CD14-positive monocyte (primary cell): ENCODE results near the gene URAD. TPM values are rescaled to one million over a fixed set of nuclear protein-coding genes. Genes with fewer than 3 reads are reported as not detected.
A peak's percentile ranks its signal among the peaks of the same experiment; 100 is the strongest.

Experiments
- DNase-seq, 3 donors: peaks; one replicate each; pipeline ENCODE4 v3.0.0-alpha.2; 2011 to 2022
- H2AFZ ChIP-seq: 2 replicates; pipeline ENCODE4 v1.6.0; 2012; ENCODE audit warnings: mild to moderate bottlenecking, low read depth, low read length, inconsistent platforms; ENCODE audit not compliant: insufficient read depth, poor library complexity, severe bottlenecking
- H3K27ac ChIP-seq, 2 donors: 1 replicate in 1 of 2; 2 replicates in 1 of 2; pipeline ENCODE4 v1.5.1; 2012 to 2013; ENCODE audit warnings: low read length in 2 of 2, control low read depth in 1 of 2, inconsistent platforms in 1 of 2, low read depth in 1 of 2, mild to moderate bottlenecking in 1 of 2
- H3K27me3 ChIP-seq, 2 donors: one replicate each; pipeline versions ENCODE4 v1.6.0 to v1.6.1; 2011 to 2013; ENCODE audit warnings: low read length in 2 of 2; ENCODE audit not compliant: control insufficient read depth in 2 of 2, insufficient read depth in 2 of 2
- H3K36me3 ChIP-seq, 2 donors: replicated peaks in 1 of 2; 1 replicate in 1 of 2; 2 replicates in 1 of 2; pipeline versions ENCODE4 v1.5.1 to v1.6.1; 2012 to 2013; ENCODE audit warnings: low read length in 2 of 2, control low read depth in 1 of 2, inconsistent platforms in 1 of 2, mild to moderate bottlenecking in 1 of 2; ENCODE audit not compliant: insufficient read depth in 2 of 2, control insufficient read depth in 1 of 2
- H3K4me1 ChIP-seq, 2 donors: 1 replicate in 1 of 2; 2 replicates in 1 of 2; pipeline versions ENCODE4 v1.5.1 to v1.6.1; 2012 to 2013; ENCODE audit warnings: low read length in 2 of 2, control low read depth in 1 of 2, inconsistent platforms in 1 of 2, mild to moderate bottlenecking in 1 of 2, moderate library complexity in 1 of 2; ENCODE audit not compliant: insufficient read depth in 2 of 2, control insufficient read depth in 1 of 2
- H3K4me2 ChIP-seq: replicated peaks from 2 replicates; pipeline ENCODE3; 2012; ENCODE audit warnings: low read length, moderate library complexity, mild to moderate bottlenecking; ENCODE audit not compliant: poor library complexity, severe bottlenecking; ENCODE audit errors: extremely low read depth
- H3K4me3 ChIP-seq, 3 experiments: fragments of 200-600 bp in 1 of 3; sonication (generic) in 1 of 3; replicated peaks in 1 of 3; 1 replicate in 2 of 3; 2 replicates in 1 of 3; pipeline ENCODE4 v1.5.1; 2011 to 2013; ENCODE audit warnings: low read length in 3 of 3, mild to moderate bottlenecking in 3 of 3, control low read depth in 2 of 3, low read depth in 2 of 3, inconsistent platforms in 1 of 3, moderate library complexity in 1 of 3
- H3K79me2 ChIP-seq: 2 replicates; pipeline ENCODE4 v1.6.0; 2012; ENCODE audit warnings: mild to moderate bottlenecking, control low read depth, inconsistent platforms, low read length, moderate library complexity; ENCODE audit not compliant: insufficient read depth
- H3K9ac ChIP-seq: 2 replicates; pipeline ENCODE4 v1.6.0; 2017; ENCODE audit warnings: low read length, mild to moderate bottlenecking; ENCODE audit not compliant: insufficient read depth, poor library complexity, severe bottlenecking
- H3K9me3 ChIP-seq, 2 donors: replicated peaks in 1 of 2; 1 replicate in 1 of 2; 2 replicates in 1 of 2; pipeline versions ENCODE4 v1.5.1 to v1.6.1; 2012 to 2013; ENCODE audit warnings: low read length in 2 of 2, control low read depth in 1 of 2; ENCODE audit not compliant: control insufficient read depth in 1 of 2, insufficient read depth in 1 of 2
- H4K20me1 ChIP-seq: 2 replicates; pipeline ENCODE4 v1.6.0; 2012; ENCODE audit warnings: mild to moderate bottlenecking, low read length, control low read depth, moderate library complexity; ENCODE audit not compliant: insufficient read depth
- H3K27ac Mint-ChIP-seq, 7 donors: one replicate each; pipeline ENCODE4 v1.8.0; 2020; ENCODE audit warnings: mild to moderate bottlenecking in 7 of 7, mixed read lengths in 7 of 7, moderate library complexity in 6 of 7, inconsistent platforms in 2 of 7
- H3K27me3 Mint-ChIP-seq, 3 donors: one replicate each; pipeline ENCODE4 v1.8.0; 2021 to 2022; ENCODE audit warnings: low read depth in 3 of 3, mild to moderate bottlenecking in 3 of 3, mixed read lengths in 3 of 3, moderate library complexity in 3 of 3, inconsistent platforms in 1 of 3
- H3K36me3 Mint-ChIP-seq, 2 donors: one replicate each; pipeline ENCODE4 v1.8.0; 2020; ENCODE audit warnings: mixed read lengths in 2 of 2, inconsistent platforms in 1 of 2, mild to moderate bottlenecking in 1 of 2
- H3K4me1 Mint-ChIP-seq: one replicate; pipeline ENCODE4 v1.8.0; 2020; ENCODE audit warnings: mild to moderate bottlenecking, mixed read lengths
- H3K4me3 Mint-ChIP-seq, 2 donors: one replicate each; pipeline ENCODE4 v1.8.0; 2020; ENCODE audit warnings: mild to moderate bottlenecking in 2 of 2, mixed read lengths in 2 of 2, moderate library complexity in 1 of 2
- H3K9me3 Mint-ChIP-seq, 7 donors: one replicate each; pipeline ENCODE4 v1.8.0; 2020 to 2022; ENCODE audit warnings: mixed read lengths in 7 of 7, mild to moderate bottlenecking in 6 of 7, moderate library complexity in 6 of 7, inconsistent platforms in 2 of 7
- WGBS: methylation state at CpG from one replicate; pipeline ENCODE4 v1.1.5; 2013; ENCODE audit warnings: missing lambda C conversion rate; ENCODE audit not compliant: insufficient coverage; 5-methylcytosine and 5-hydroxymethylcytosine counted together
- intact Hi-C, 2 donors: fragments of 100-400 bp; cut with micrococcal nuclease; formaldehyde crosslinking; loops; one replicate each; pipeline versions ENCODE4 v1.15.0 to v1.15.1; 2023
- polyA plus RNA-seq, 3 donors: library from polyadenylated mRNA; depleted of rRNA in 1 of 3; unstranded in 2 of 3; stranded (reverse) in 1 of 3; fragments of 300-500 nt in 2 of 3; fragments of >200 nt in 1 of 3; fragmentation: Illumina TruSeq in 2 of 3; gene quantifications; 1 replicate in 2 of 3; 2 replicates in 1 of 3; pipeline ENCODE4 v1.2.3, GENCODE V29; 2012 to 2021
- TF ChIP-seq, protein P1 (sequence below): fragments of 200-600 bp; IDR thresholded peaks from one replicate; pipeline ENCODE4 v1.8.0; 2022; ENCODE audit warnings: antibody characterized with exemption, mild to moderate bottlenecking

The URAD gene
- polyA plus RNA-seq, 3 donors = 0.12 TPM; not detected in 2

DNA sequence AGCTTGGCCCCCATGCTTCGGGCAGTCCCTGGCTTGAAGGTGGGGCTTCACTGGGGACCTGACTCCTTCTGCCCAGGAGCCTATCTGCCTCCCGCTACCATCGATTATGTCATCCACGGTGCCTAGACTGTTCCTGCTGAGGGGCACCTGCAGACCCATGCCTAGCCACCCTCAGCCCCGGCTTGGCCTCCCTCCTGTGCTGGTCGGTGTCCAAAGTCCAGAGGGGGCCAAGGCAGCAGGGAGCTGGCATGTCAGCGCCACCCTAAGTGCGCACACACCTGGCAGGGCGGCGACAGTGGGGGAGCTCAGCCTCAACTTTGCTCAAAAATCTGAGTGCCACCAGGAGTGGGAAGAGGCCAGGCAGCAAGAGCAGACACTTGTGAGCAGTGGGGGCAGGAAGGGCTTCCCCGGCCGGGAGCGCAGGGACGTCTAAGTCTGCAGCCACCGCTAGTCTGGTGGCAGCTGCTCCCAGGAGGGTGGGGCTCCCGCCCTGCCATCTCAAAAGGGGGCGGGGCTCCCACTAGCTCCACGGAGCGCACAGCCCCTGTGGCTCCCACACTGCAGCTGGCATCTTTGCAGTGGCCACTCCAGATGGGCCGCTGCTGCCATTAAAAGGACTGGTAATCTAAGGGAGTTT is 13.5 kb upstream of the URAD start:
- peaks cover 3% of the 10 kb centered on the region for H3K4me1 Mint-ChIP-seq
- H3K9me3 Mint-ChIP-seq = no peaks in the 10 kb centered on the region
- H3K79me2 ChIP-seq = no peaks in the 10 kb centered on the region
- peaks cover 6% of the 10 kb centered on the region in 2 donors for H3K36me3 Mint-ChIP-seq
- H3K4me3 Mint-ChIP-seq = no peak overlapping the region
- no peaks in the 10 kb centered on the region for H3K9me3 ChIP-seq
- H3K36me3 ChIP-seq = peaks cover 2 to 14% of the 10 kb centered on the region in 2 donors
- H4K20me1 ChIP-seq = no peaks in the 10 kb centered on the region
- WGBS = 81% methylated on average over 19 of the region's 20 CpGs
- no peak overlapping the region for H3K4me2 ChIP-seq
- peak overlapping the region in 1 of 7 donors; percentile 69 for H3K27ac Mint-ChIP-seq
- intact Hi-C loops = no loop called here
- H3K27me3 Mint-ChIP-seq = peaks cover 2 to 3% (median 2%) of the 10 kb centered on the region in 3 donors
- H2AFZ ChIP-seq = no peak overlapping the region
- no peak for DNase-seq
- TF ChIP-seq, protein P1, sequence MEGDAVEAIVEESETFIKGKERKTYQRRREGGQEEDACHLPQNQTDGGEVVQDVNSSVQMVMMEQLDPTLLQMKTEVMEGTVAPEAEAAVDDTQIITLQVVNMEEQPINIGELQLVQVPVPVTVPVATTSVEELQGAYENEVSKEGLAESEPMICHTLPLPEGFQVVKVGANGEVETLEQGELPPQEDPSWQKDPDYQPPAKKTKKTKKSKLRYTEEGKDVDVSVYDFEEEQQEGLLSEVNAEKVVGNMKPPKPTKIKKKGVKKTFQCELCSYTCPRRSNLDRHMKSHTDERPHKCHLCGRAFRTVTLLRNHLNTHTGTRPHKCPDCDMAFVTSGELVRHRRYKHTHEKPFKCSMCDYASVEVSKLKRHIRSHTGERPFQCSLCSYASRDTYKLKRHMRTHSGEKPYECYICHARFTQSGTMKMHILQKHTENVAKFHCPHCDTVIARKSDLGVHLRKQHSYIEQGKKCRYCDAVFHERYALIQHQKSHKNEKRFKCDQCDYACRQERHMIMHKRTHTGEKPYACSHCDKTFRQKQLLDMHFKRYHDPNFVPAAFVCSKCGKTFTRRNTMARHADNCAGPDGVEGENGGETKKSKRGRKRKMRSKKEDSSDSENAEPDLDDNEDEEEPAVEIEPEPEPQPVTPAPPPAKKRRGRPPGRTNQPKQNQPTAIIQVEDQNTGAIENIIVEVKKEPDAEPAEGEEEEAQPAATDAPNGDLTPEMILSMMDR = no peak
- H3K4me1 ChIP-seq = no peaks in the 10 kb centered on the region
- no peaks in the 10 kb centered on the region for H3K27me3 ChIP-seq
- H3K27ac ChIP-seq = no peak overlapping the region
- no peak overlapping the region for H3K9ac ChIP-seq
- H3K4me3 ChIP-seq = no peak overlapping the region

DNA sequence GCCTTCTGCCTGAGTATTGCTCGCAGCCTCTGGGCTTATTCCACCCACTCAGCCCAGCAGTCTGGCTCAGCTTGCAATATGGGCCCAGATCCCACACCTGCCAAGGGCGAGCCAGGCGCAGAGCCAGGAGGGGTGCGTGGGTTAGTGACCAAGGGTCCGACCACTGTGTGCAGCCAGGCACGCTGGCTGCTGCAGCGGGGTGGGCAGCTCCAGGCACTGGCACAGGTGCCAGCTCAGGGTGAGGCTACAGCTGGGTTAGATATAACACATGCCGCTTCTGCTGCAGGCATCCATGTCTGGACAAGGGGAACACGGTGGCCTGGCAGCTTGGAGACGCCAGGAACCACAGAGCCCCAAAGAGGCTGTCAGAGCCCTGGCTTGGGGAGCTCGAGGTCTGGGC is 12.6 kb upstream of the URAD start:
- H3K4me3 ChIP-seq = no peak overlapping the region
- no peaks in the 10 kb centered on the region for H3K27me3 ChIP-seq
- peak overlapping the region in 2 of 7 donors; percentile 57 to 61 for H3K27ac Mint-ChIP-seq
- H3K9ac ChIP-seq = no peak overlapping the region
- peaks cover 2 to 3% (median 3%) of the 10 kb centered on the region in 3 donors for H3K27me3 Mint-ChIP-seq
- TF ChIP-seq, protein P1 = no peak
- H4K20me1 ChIP-seq = no peaks in the 10 kb centered on the region
- H3K9me3 ChIP-seq = no peaks in the 10 kb centered on the region
- H3K36me3 Mint-ChIP-seq = peaks cover 3% of the 10 kb centered on the region in 2 donors
- no peak overlapping the region for H2AFZ ChIP-seq
- DNase-seq = no peak
- no peaks in the 10 kb centered on the region for H3K4me1 ChIP-seq
- H3K36me3 ChIP-seq = peaks cover 2 to 14% of the 10 kb centered on the region in 2 donors
- peaks cover 3% of the 10 kb centered on the region for H3K4me1 Mint-ChIP-seq
- no peak overlapping the region for H3K27ac ChIP-seq
- H3K79me2 ChIP-seq = no peaks in the 10 kb centered on the region
- 94% methylated on average over 11 of the region's 11 CpGs for WGBS
- no peak overlapping the region for H3K4me2 ChIP-seq
- H3K9me3 Mint-ChIP-seq = no peaks in the 10 kb centered on the region
- H3K4me3 Mint-ChIP-seq = no peak overlapping the region
- intact Hi-C loops = no loop called here
